Mesodermal cell (in vitro differentiated cells): ENCODE results near the gene LAMP5.

Experiments used
- H3K27ac ChIP-seq: 2 replicates; pipeline ENCODE4 v1.7.0; 2013; ENCODE audit warnings: mild to moderate bottlenecking, low read depth, low read length, moderate library complexity; ENCODE audit not compliant: severe bottlenecking
- H3K36me3 ChIP-seq: 2 replicates; pipeline ENCODE4 v1.7.1; 2013; ENCODE audit warnings: mild to moderate bottlenecking, low read length, moderate library complexity; ENCODE audit not compliant: control insufficient read depth, insufficient read depth
- H3K4me1 ChIP-seq: one replicate; pipeline ENCODE4 v1.7.1; 2013; ENCODE audit warnings: mild to moderate bottlenecking, low read length; ENCODE audit not compliant: insufficient read depth, control insufficient read depth, poor library complexity, severe bottlenecking
- H3K4me3 ChIP-seq: 2 replicates; pipeline ENCODE4 v1.7.0; 2013; ENCODE audit warnings: low read length, control low read depth, mild to moderate bottlenecking; ENCODE audit not compliant: insufficient read depth, poor library complexity, severe bottlenecking; ENCODE audit errors: extremely low read depth
- H3K9me3 ChIP-seq: 2 replicates; pipeline ENCODE4 v1.7.1; 2013; ENCODE audit warnings: mild to moderate bottlenecking, low read length, moderate library complexity; ENCODE audit not compliant: control insufficient read depth
- WGBS, 2 experiments: methylation state at CpG; one replicate each; pipeline ENCODE4 v1.1.5; 2013; ENCODE audit warnings: missing lambda C conversion rate in 2 of 2; ENCODE audit not compliant: insufficient coverage in 2 of 2; 5-methylcytosine and 5-hydroxymethylcytosine counted together

LAMP5 gene

DNA sequence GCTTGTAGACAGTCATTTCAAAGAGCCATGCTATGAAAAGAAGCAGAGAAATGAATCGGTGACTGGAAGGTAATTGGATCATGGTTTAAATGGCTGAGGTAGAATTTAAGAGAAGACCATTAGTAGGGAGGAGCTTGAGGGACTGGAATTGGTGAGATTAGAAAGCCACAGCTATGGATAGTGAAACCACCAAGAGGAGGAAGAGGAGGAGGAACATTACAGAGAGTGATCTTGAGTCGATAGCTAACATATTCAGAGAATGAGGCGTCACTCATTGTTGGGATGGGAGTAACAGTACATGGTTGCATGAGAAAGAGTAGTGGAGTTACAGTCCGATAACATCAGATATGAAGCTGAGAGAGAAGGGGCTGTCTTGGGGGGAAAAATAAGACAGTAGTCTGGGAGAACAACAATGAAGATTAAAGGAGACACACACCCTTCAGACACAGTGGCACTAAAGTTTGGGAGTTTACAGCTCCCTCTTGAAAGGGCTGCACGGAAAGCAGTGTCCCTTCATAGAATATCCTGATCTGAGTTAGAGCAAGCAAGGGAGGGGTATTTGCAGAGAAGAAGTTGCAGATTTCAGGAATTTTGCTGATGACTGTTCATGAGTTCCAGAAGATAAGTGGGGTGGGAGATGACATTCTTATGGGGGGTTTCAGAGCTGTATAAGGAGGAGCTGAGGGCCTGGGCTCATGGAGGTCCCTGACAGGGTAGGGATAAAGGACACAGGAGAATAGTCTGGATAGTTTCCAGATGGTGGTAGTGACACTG, 15.1 kb upstream of the LAMP5 start:
- H3K4me1 ChIP-seq: no peaks in the 10 kb centered on the region
- H3K27ac ChIP-seq: no peak overlapping the region
- H3K4me3 ChIP-seq: no peak overlapping the region
- no peaks in the 10 kb centered on the region for H3K36me3 ChIP-seq
- 89 to 90% methylated on average over 4 to 5 of the region's 5 CpGs for WGBS, 2 experiments
- no peaks in the 10 kb centered on the region for H3K9me3 ChIP-seq

DNA sequence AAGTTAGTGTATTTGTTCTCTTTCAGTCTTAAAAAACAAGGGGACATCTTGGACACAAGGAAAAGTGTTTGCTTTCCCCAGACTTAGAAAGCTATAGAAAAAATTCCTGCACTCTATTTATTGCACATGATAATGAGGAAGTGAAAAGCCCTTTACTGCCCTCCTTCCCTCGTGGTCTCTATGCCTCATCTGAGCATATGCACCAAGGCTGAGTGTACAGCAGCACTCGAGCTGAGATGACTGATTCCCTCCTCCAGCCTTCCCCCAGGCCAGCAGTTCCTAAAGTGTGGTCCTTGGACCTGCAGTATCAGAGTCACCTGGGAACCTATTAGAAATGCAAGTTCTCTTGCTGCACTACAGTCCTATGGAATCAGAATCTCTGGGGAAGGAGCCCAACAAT, 14.3 kb upstream of the LAMP5 start:
- Histone ChIP-seq H3K9me3 (no peaks in the 10 kb centered on the region), H3K27ac (no peak overlapping the region), H3K36me3 (no peaks in the 10 kb centered on the region), H3K4me3 (no peak overlapping the region), H3K4me1 (no peaks in the 10 kb centered on the region)
- WGBS, 2 experiments: 57 to 78% methylated on average over 1 of the region's 2 CpGs

DNA sequence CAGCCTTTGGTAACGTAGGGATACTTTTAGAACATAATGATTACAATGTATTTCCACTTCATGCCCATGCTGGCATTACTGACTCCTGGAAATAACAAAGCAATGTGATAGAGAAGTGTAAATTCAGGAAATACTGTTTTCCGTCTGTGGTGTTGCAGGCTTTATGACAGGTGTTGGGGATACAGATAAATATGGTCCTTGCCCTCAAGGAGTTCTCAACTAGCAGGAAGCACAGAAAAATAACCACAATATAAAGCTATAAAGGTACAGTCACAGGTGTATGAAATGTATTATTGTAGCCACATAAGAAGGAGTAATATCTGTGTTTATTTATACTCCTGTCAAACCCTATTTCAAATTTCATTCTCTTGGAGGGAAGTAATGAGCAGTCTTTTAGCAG, 12.9 kb upstream of the LAMP5 start:
- no peak overlapping the region for H3K4me3 ChIP-seq
- H3K4me1 ChIP-seq: peaks cover 3% of the 10 kb centered on the region
- no peaks in the 10 kb centered on the region for H3K36me3 ChIP-seq
- no CpG with 5 or more reads among the region's 2 CpGs for WGBS, 2 experiments
- H3K9me3 ChIP-seq: no peaks in the 10 kb centered on the region
- no peak overlapping the region for H3K27ac ChIP-seq

DNA sequence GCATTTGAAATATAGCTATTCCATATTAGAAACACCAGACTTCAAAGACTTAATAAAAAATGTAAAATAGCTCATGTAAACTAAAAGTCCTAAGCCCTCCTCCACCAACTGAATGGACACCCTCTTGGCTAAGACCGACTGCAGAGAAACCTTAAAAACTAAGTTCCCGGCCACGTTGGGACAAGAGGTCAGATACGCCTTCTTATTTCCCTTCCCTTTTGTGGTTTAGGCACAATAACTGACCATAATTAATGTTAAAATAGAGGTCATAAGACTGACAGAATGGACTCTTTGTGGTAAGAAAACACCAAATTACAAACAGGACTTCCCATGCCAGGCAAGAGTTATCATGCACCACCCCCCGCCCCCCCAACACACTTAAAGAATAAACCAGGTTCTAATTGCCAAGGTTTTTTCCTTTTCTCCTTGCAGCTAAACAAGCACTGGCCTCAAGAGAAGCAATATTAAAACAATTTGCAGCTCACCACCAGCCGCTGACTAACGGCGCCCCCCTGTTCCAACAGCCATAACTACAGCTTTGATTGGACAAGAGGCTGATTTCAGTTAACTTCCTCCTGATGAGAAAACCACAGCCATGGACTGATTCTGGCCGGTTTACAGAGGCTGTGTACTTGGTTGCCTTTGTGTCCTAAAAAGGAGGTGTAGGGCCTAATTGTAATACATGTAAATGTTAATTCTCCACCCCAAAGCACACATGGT, 10.7 kb upstream of the LAMP5 start:
- WGBS, 2 experiments: 65 to 88% methylated on average over 4 to 5 of the region's 9 CpGs
- Histone ChIP-seq H3K4me1 (peaks cover 5% of the 10 kb centered on the region), H3K36me3 (no peaks in the 10 kb centered on the region), H3K9me3 (no peaks in the 10 kb centered on the region), H3K27ac (no peak overlapping the region), H3K4me3 (no peak overlapping the region)

DNA sequence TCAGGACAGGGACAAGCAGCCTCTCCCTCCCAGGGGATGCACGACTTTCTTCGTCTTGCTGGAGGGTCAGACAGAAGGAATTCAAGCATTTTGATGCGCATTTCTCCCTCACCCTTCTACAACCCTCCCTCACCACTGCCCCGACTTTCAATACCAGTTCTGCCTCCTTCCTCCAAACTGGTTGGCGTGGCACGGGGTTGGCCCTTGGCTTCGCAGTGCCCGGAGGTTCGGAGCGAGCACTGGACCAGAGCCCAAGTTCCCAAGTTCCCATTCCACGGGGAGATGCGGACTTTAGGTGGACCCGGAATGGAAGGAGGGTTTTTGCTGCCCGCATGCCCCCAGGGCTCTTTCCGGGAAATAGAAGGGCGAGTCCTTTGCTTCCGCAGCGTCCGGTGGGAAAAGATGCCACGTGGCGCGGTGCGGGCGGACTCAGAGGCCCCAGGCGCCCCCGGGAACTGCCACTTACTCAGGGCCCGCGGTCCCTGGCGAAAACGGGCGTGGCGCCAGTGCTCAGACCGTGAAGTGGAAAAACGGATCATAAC, 8.0 kb upstream of the LAMP5 start:
- Histone ChIP-seq H3K27ac (no peak overlapping the region), H3K4me3 (no peak overlapping the region)
- 36 to 39% methylated on average over 26 to 33 of the region's 34 CpGs for WGBS, 2 experiments

DNA sequence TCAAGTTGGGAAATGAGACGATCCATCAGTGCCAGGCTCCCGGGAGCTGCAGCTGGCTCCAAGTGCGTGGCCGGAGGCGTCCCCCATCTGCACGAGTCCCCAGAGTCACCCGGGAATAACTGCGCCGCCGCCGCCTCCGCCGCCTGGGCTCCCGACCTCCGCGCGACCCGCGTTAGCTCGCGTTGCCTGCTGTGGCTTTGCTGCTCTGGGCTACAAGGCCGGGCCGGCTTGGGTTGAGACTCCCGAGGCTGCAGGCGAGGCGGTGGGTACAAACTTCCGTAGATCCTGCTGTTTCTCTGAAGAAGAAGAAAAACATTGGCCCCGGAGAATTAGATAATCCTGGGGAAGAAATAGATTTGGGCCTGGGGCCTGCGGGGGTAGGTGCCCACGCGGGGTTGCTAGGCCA, 7.4 kb upstream of the LAMP5 start:
- Histone ChIP-seq H3K4me3 (no peak overlapping the region), H3K4me1 (peaks cover 8% of the 10 kb centered on the region), H3K36me3 (no peaks in the 10 kb centered on the region), H3K9me3 (no peaks in the 10 kb centered on the region), H3K27ac (no peak overlapping the region)
- WGBS, 2 experiments: 22 to 29% methylated on average over 28 to 29 of the region's 31 CpGs

More for the DNA sequence above, 8.0 kb upstream of the LAMP5 start:
- Histone ChIP-seq H3K36me3 (no peaks in the 10 kb centered on the region), H3K9me3 (no peaks in the 10 kb centered on the region), H3K4me1 (peaks cover 8% of the 10 kb centered on the region)

DNA sequence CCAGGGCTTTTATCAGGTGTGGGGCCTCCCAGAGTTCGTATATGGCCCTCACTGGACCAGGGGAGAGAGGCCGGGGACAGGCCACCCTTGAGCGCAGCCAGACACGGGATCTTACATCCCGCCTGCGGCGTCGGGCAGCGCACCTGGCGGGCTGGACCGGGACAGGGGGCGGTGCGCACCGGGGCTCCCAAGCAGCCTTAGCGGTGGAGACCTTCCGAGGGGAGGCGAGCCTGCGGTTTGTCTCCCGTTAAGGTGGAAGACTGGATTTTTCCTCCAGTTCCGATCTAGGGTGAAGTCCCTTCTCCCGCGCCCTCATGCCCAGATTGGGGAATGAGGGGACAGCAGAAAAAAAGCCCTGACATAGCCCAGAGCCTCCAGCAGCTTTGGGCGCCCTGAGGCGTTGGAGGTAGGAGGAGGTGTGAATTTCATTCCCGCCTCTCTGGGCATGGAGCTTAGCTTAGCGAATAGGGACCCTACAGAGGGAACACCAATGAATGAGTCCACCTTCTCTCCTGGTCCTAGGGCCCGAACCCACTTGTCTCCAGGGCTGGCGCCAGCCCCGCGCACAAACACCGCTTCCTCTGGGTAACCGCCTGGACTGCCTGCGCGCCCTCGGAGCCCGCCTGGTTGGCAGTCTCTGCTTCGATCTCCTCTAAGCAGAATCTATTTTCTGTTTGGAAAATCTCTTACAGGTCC, 6.7 kb upstream of the LAMP5 start:
- 20 to 23% methylated on average over 32 to 35 of the region's 37 CpGs for WGBS, 2 experiments
- Histone ChIP-seq H3K4me3 (no peak overlapping the region), H3K4me1 (peaks cover 8% of the 10 kb centered on the region)

DNA sequence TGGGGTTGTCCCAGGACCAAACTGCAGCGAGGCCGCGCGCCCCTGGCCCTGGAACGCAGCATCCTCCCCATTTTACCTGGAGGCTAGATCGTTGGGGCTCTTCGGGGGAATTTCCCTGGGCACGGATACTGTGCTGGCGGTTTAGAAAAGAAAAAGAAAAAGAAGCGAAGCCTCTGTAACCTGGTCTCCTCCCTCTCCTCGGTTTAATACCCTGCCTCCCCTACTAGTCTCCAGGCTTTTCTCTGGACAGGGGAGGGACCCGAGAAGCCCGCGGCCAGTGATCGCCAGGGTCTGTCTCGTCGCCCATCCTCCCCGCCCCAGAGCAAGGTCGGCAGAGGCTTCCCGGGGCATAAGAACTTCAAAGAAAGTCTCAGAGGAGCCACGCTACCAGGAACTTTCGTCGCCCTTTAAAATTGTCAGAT, 6.1 kb upstream of the LAMP5 start:
- no peak overlapping the region for H3K4me3 ChIP-seq
- WGBS, 2 experiments: 27 to 41% methylated on average over 14 of the region's 23 CpGs
- H3K4me1 ChIP-seq: peaks cover 8% of the 10 kb centered on the region
- H3K9me3 ChIP-seq: no peaks in the 10 kb centered on the region
- H3K36me3 ChIP-seq: no peaks in the 10 kb centered on the region
- no peak overlapping the region for H3K27ac ChIP-seq

More for the DNA sequence above, 6.7 kb upstream of the LAMP5 start:
- Histone ChIP-seq H3K36me3 (no peaks in the 10 kb centered on the region), H3K9me3 (no peaks in the 10 kb centered on the region), H3K27ac (no peak overlapping the region)

DNA sequence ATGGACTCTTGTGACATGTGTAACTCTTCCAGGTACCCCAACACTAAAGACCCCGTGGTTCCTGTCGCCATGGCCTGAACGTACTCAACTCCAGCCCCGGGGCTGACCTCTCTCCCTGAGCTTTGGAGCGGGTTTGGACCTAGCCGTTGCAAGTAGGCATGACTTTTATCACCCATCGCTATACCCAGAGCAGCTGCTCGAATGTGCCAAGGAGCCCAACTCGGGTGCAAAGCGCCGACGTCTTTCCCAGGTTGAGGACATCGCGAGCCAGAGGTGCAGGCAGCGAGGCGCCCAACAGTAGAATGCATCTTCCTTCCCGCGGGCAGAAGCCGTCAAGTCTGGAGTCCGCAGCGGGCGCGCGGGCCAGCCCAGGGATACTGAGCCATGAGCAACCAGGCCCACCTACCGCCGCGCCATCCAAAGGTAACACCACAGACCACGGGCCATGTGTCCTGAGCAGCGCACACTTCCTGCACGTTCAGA, 5.7 kb upstream of the LAMP5 start:
- H3K4me1 ChIP-seq: peaks cover 8% of the 10 kb centered on the region
- H3K4me3 ChIP-seq: no peak overlapping the region
- no peak overlapping the region for H3K27ac ChIP-seq
- WGBS, 2 experiments: 27 to 28% methylated on average over 26 to 27 of the region's 30 CpGs
- no peaks in the 10 kb centered on the region for H3K36me3 ChIP-seq
- no peaks in the 10 kb centered on the region for H3K9me3 ChIP-seq

DNA sequence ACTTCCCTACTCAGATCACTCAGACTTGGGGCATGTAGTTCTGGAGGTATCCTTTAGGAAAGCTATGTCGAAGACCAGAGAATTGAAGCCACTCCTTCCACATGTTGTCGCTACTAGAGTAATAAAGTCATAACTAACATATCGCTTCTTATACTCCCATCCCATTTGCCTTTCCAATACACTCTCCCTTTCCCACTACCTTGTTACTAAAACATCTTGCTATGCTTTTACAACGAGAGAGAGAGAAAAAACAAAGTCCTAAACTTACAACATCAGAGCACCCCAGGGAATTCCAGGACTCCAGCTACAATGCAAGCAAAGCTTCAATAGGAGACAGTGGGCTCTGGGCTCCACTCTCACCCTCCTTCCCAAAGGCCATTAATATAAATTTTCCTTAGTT, 5.1 kb upstream of the LAMP5 start:
- whole genome bisulfite sequencing, 2 experiments: 66 to 85% methylated on average over 2 to 4 of the region's 4 CpGs
- Histone ChIP-seq H3K36me3 (no peaks in the 10 kb centered on the region), H3K9me3 (no peaks in the 10 kb centered on the region), H3K4me1 (peaks cover 8% of the 10 kb centered on the region), H3K27ac (no peak overlapping the region), H3K4me3 (no peak overlapping the region)
